GM21360 (cell line): ENCODE measurements around the gene NDEL1.

ENCODE experiments used
- ATAC-seq: cut with Tn5 transposase; IDR thresholded peaks from one replicate; pipeline ENCODE4 v1.9.1; 2021; ENCODE audit warnings: mild to moderate bottlenecking, moderate library complexity; ENCODE audit not compliant: unreplicated experiment

NDEL1 gene

GRCh38 chr17:8413938-8414337, 21.7 kb upstream of the NDEL1 start:
- ATAC-seq = no peak

DNA sequence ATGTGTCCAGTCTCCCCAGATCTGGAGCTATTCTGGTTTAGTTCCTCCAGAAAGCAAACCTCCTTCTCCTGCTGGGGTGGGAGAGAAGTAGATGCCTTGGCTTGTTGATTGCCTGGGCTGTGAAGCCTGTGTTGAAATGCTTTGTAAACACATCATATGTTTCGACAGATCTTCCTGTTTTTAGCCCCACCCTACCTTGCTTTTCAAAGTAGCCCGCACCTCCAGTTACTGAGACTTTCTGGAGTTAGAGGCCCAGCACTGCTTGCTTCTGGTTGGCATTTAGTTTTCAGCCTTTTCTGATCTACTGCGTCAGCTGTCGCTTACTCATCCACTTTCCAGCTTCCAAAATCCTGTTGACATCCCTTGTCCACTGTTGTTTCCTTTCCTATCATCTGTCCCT, 17.9 kb upstream of the NDEL1 start:
- no peak for ATAC-seq

DNA sequence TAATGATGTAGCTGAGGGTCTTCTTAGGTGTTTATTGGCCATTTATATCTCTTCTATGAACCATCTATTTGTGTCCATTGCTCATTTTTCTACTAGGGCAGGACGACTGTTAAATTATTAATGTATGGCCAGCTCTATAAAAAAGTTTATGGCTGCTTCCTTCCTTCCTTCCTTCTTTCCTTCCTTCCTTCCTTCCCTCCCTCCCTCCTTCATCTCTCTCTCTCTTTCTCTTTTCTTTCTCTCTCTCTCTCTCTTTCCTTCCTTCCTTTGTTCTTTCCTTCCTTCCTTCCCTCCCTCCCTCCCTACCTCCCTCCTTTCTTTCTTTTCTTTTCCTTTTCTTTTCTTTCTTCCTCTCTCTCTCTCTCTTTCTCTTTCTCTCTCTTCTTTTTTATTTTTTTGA, 17.2 kb upstream of the NDEL1 start:
- no peak for ATAC-seq

- no peak for ATAC-seq
These were observed 16.4 kb upstream of the NDEL1 start for GRCh38 chr17:8419305-8419704.

DNA sequence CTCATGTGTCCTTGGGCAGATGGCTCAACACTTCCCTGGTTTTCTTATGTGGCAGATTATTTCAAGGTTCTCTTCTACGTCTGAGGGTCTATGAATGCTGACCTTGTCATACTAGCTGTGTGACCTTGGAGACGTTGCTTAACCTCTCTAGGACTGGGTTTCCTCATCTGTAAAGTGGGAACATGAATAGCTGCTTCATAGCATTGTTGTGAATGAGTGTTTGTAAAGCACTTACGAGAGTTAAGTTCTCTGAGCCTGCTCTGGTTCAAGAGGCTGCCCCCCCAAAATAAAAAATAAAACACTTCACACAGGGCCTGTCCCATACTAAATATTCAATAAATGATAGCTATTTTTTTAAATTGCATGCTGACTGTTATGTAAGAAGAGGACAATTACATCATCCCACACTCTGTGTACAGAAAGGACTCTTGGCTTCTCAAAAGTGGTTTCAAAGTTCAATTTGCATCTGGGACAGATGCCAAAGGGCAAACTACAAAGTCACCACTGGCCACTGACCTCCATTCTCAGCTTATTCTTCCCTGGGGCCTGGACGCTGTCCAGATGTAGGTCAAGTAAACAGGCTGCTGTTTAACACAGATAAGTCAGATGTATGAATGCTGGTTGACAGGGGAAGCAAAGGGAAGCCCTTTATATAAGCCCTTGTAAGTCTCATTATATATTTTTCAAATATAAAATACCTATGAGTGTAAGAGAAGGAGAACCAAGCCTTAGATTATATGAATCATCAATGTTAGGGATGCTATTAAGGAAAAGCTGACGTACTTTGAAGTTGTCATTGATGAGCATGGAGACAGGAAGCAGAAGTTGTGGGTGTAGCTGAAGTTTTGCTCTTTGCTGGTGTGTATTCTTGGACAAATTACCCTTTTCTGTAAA, 15.4 kb upstream of the NDEL1 start:
- no peak for ATAC-seq

DNA sequence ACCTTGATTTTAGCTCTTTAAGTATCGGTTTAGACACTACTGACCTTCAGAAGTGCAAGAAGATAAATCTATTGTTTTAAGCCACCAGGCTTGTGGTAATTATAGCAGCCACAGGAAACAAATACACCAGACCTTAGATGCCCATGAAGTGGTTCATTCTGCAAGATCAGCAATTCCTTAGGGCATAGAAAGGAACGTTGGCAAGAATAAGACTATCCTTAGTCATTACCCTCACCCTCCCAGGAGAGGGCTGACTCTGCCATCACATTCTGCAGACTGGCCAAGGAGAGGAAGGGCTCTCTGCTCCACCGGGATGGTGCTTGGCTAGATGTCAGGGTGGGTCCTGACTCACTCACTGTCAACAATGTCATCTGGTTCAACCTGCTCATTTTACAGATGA, 14.1 kb upstream of the NDEL1 start:
- ATAC-seq = no peak

- no peak for ATAC-seq
These were observed 9.5 kb upstream of the NDEL1 start for GRCh38 chr17:8426094-8426720.

GRCh38 chr17:8426802-8427201, 8.9 kb upstream of the NDEL1 start:
- ATAC-seq = no peak

GRCh38 chr17:8430966-8431365, 4.7 kb upstream of the NDEL1 start:
- no peak for ATAC-seq

GRCh38 chr17:8436169-8436843, 622 bp downstream of the NDEL1 start:
- peak; percentile 37 for ATAC-seq

GRCh38 chr17:8436844-8437171, 1.1 kb downstream of the NDEL1 start:
- no peak for ATAC-seq

- no peak for ATAC-seq
These were observed 2.8 kb downstream of the NDEL1 start for GRCh38 chr17:8438441-8438840.

GRCh38 chr17:8439681-8440080, 4.0 kb downstream of the NDEL1 start:
- no peak for ATAC-seq

DNA sequence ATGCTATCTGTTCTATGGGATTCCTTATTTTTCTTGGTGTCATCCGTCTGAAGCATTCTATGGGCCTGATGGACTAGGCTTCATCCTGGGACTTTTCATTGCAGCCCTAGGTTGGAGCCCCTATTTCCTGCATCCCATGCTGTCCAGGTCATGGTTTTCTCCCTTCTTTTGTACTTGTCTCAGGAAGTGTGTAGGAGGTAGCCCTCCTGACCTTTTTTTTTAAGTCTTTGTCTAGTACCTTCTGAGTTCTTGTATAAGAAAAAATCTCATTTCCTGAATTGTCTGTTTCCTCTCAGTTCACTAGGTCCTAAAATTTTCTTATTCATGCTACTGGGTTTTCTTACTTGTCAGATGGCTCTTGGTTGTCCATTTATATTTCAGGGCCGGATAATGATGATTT, 6.0 kb downstream of the NDEL1 start:
- no peak for ATAC-seq

GRCh38 chr17:8442310-8442709, 6.6 kb downstream of the NDEL1 start:
- ATAC-seq = no peak

DNA sequence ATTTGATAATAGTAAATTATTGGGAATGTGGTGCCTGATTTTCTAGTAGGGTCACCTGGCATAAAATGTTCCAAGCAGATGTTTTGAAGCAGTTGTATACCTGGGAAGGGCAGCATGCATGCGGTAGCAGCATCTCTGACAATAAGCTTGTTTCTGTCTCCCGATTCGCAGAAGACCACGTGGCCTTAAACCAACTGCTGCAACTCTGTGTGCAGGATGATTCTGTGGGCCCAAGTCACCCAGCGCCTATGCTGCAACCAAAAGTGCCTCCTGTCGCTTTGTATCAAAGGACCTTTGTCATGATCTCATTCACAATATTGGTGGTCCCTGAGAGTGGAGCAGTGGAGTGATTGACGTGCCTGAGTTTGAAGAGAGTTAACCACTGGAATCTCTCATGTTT, 8.1 kb downstream of the NDEL1 start:
- no peak for ATAC-seq

DNA sequence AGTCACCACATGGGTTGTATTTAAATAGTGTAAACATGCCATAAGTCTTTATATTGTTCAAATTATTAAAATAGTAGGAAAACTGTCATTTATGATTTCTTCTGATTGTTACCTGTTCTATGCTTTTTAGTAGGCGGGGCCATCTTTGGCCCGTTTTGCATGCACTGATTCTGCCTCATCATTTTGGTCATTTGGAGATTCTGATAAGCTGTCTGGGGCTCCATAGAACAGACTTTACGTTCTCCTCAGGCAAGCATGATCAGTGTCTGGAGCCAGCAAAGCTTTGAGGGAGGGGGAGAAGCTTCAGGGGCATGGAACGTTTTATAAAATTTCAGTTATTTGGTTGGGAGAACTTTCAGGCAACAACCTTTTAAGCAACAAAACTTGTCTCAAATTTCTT, 8.8 kb downstream of the NDEL1 start:
- ATAC-seq = no peak

DNA sequence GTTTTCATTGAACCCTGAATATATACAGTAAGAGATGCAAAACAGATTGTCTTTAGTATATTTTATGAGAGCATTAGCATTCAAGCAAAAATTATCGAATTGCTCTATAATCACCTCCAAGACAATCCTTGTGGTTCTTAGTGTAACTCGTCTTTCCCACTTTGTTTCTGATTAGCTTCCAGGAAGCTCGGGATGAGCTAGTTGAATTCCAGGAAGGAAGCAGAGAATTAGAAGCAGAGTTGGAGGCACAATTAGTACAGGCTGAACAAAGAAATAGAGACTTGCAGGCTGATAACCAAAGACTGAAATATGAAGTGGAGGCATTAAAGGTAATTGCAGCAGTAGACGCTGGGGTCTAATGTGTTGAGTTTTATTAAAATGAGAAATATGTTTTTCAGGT, 9.9 kb downstream of the NDEL1 start:
- no peak for ATAC-seq

- no peak for ATAC-seq
These were observed 12.1 kb downstream of the NDEL1 start for GRCh38 chr17:8447799-8448198.

- no peak for ATAC-seq
These were observed 12.6 kb downstream of the NDEL1 start for GRCh38 chr17:8448310-8448709.

DNA sequence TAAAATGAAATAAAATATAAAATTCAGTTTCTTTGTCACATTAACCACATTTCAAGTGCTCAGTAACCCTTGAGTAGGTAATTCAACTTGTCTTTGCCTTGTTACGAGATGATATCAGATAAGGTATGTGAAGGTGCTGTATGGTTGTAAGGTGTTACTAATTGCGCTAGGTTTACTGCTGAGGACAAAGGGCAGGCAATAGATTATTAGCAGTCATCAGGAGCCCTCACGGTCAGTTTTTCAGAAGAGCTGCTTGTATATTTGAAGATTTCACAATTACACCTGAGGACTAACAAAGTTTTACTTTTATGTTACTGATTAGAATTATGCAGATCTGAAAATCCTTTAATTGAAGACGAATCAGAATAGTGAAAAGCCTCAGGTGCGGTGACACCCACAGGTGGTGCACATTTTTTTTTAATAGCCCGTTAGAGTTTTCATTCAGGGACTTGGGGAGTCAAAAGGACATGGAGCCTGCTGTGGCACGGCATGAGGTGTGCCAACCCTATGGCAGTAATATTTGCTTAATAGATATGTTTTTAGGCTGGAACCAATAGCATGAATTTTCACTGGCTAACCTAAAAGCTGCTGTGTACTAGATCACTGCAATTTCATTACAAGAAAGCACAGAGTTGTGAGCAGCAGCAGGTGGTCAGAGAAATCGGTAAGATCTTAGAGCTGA, 16.4 kb downstream of the NDEL1 start:
- no peak for ATAC-seq

DNA sequence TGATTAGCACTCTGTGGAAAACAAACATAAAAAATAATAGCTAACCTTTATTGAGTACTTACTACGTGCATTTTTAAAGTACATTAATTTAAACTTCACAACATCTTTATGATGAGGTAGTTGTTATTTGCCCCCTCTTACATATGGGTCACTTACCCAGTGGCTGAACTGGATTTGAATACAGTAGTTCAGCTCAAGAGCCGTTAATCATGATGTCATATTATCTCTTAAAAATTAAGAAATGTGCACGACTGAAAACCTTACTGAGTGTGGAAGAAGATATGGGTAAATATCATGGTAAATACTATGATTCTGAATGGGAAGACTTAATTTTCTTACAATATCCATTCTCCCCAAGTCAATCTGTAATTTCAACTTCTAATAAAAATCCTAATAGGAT, 17.6 kb downstream of the NDEL1 start:
- no peak for ATAC-seq
